ENCODE measurements around the gene NR6A1. TPM values are rescaled to one million over a fixed set of nuclear protein-coding genes. Genes with fewer than 3 reads are reported as not detected.

Gene NR6A1
- total RNA-seq, 1 donor from 2014 or later: 60.7 TPM

DNA sequence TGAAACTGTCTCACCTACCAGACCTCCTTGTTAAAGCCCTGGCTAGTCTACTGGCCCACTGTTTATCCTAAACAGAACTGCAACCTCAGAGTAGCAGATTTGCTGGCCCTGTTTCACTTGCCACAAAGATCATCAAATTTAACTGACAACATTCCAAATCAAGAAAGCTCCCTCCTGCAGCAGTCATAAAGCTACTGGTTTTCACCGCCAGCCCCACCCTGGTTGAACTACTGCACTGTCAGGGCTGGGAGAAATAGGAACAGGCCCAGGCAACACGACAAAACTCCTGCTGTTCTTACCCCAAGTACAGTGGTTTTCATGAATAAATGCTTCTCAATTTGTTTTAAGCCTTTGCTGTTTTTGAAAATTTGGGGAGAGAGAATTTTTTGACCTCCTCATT lies 63.0 kb downstream of the NR6A1 start:
- no peak overlapping the region for H3K27ac Mint-ChIP-seq (ENCODE audit: unreplicated experiment)
- no peak for TF ChIP-seq CTCF (conservative IDR thresholded peaks at IDR 0.05)
- H3K4me1 Mint-ChIP-seq: peaks cover 4% of the 10 kb centered on the region
- no peaks in the 10 kb centered on the region for H3K9me3 Mint-ChIP-seq
- no peak for DNase-seq (ENCODE audit: low read depth, low spot score)
- H3K36me3 Mint-ChIP-seq (ENCODE audit: low read depth): peaks cover 10% of the 10 kb centered on the region
- H3K4me3 Mint-ChIP-seq: no peak overlapping the region
- no peaks in the 10 kb centered on the region for H3K27me3 Mint-ChIP-seq (ENCODE audit: low read depth)

GRCh38 chr9:124707666-124708065 lies 63.4 kb downstream of the NR6A1 start:
- Mint-ChIP-seq H3K4me1 (peaks cover 4% of the 10 kb centered on the region), H3K27me3 (ENCODE audit: low read depth) (no peaks in the 10 kb centered on the region), H3K36me3 (ENCODE audit: low read depth) (peaks cover 11% of the 10 kb centered on the region), H3K4me3 (no peak overlapping the region), H3K9me3 (peaks cover under 1% of the 10 kb centered on the region), H3K27ac (ENCODE audit: unreplicated experiment) (no peak overlapping the region)
- TF ChIP-seq CTCF (conservative IDR thresholded peaks at IDR 0.05): no peak
- DNase-seq (ENCODE audit: low read depth, low spot score): no peak

GRCh38 chr9:124706685-124707084 lies 64.4 kb downstream of the NR6A1 start:
- Mint-ChIP-seq H3K27ac (ENCODE audit: unreplicated experiment) (no peak overlapping the region), H3K4me3 (no peak overlapping the region), H3K9me3 (peaks cover 2% of the 10 kb centered on the region), H3K27me3 (ENCODE audit: low read depth) (no peaks in the 10 kb centered on the region), H3K4me1 (peaks cover 4% of the 10 kb centered on the region), H3K36me3 (ENCODE audit: low read depth) (peaks cover 14% of the 10 kb centered on the region)
- no peak for TF ChIP-seq CTCF (conservative IDR thresholded peaks at IDR 0.05)
- DNase-seq (ENCODE audit: low read depth, low spot score): no peak

GRCh38 chr9:124699575-124699974 lies 71.5 kb downstream of the NR6A1 start:
- Mint-ChIP-seq H3K4me1 (peaks cover 38% of the 10 kb centered on the region), H3K9me3 (peaks cover 2% of the 10 kb centered on the region), H3K27me3 (ENCODE audit: low read depth) (no peaks in the 10 kb centered on the region), H3K27ac (ENCODE audit: unreplicated experiment) (no peak overlapping the region), H3K4me3 (no peak overlapping the region), H3K36me3 (ENCODE audit: low read depth) (peaks cover 10% of the 10 kb centered on the region)
- TF ChIP-seq CTCF (conservative IDR thresholded peaks at IDR 0.05): no peak
- DNase-seq (ENCODE audit: low read depth, low spot score): no peak

GRCh38 chr9:124698265-124698664 lies 72.8 kb downstream of the NR6A1 start:
- peaks cover 41% of the 10 kb centered on the region for H3K4me1 Mint-ChIP-seq
- no peak for DNase-seq (ENCODE audit: low read depth, low spot score)

More at GRCh38 chr9:124698265-124698664, 72.8 kb downstream of the NR6A1 start:
- Mint-ChIP-seq H3K27me3 (ENCODE audit: low read depth) (no peaks in the 10 kb centered on the region), H3K9me3 (peaks cover 2% of the 10 kb centered on the region), H3K36me3 (ENCODE audit: low read depth) (peaks cover 4% of the 10 kb centered on the region), H3K27ac (ENCODE audit: unreplicated experiment) (no peak overlapping the region), H3K4me3 (no peak overlapping the region)
- no peak for TF ChIP-seq CTCF (conservative IDR thresholded peaks at IDR 0.05)
